HG03575 (cell line): ENCODE data around the gene RNF114.
"Not testable (repeated sequence)": the region's sequence is repeated elsewhere in the genome, so short reads cannot be mapped to it uniquely, and the experiment has no call there.

Experiments used
- ATAC-seq: cut with Tn5 transposase; IDR thresholded peaks from one replicate; pipeline ENCODE4 v1.9.1; 2021; ENCODE audit not compliant: unreplicated experiment, insufficient number of reproducible peaks, low FRiP score; ENCODE audit errors: extremely low read depth

The RNF114 gene

GRCh38 chr20:49955167-49955566 lies 19.0 kb downstream of the RNF114 start:
- no peak for ATAC-seq

GRCh38 chr20:49955830-49956396 lies 19.7 kb downstream of the RNF114 start:
- not testable (repeated sequence) for ATAC-seq

- no peak for ATAC-seq
Measured at GRCh38 chr20:49956689-49957088, 20.5 kb downstream of the RNF114 start.

GRCh38 chr20:49957089-49957938 lies 21.1 kb downstream of the RNF114 start:
- not testable (repeated sequence) for ATAC-seq

GRCh38 chr20:49961413-49961812 lies 25.2 kb downstream of the RNF114 start:
- ATAC-seq = no peak

- ATAC-seq = no peak
Measured at GRCh38 chr20:49964964-49965780, 29.0 kb downstream of the RNF114 start.

GRCh38 chr20:49965781-49966305 lies 29.6 kb downstream of the RNF114 start:
- ATAC-seq = no peak

GRCh38 chr20:49966861-49967260 lies 30.7 kb downstream of the RNF114 start:
- no peak for ATAC-seq

- no peak for ATAC-seq
Measured at GRCh38 chr20:49969234-49969633, 33.0 kb downstream of the RNF114 start.

- no peak for ATAC-seq
Measured at GRCh38 chr20:49969946-49970345, 33.7 kb downstream of the RNF114 start.

GRCh38 chr20:49970498-49970897 lies 34.3 kb downstream of the RNF114 start:
- ATAC-seq = no peak

GRCh38 chr20:49973981-49974380 lies 37.8 kb downstream of the RNF114 start:
- no peak for ATAC-seq

- ATAC-seq = no peak
Measured at GRCh38 chr20:49976542-49976941, 40.3 kb downstream of the RNF114 start.

GRCh38 chr20:49977740-49978139 lies 41.5 kb downstream of the RNF114 start:
- not testable (repeated sequence) for ATAC-seq

GRCh38 chr20:49978685-49979029 lies 42.5 kb downstream of the RNF114 start:
- no peak for ATAC-seq

GRCh38 chr20:49979030-49979832 lies 43.0 kb downstream of the RNF114 start:
- ATAC-seq = no peak

GRCh38 chr20:49980140-49981008 lies 44.2 kb downstream of the RNF114 start:
- ATAC-seq = no peak
